Right ventricle myocardium superior (tissue), 1 donor: ENCODE measurements around the gene SMIM5. TPM values are rescaled to one million over a fixed set of nuclear protein-coding genes. Genes with fewer than 3 reads are reported as not detected.
"Not testable (repeated sequence)": the region's sequence is repeated elsewhere in the genome, so short reads cannot be mapped to it uniquely, and the experiment has no call there.

Experiments used
- ATAC-seq: fragments of 200-7000 bp; cut with Tn5 transposase; one replicate; pipeline ENCODE4 v1.9.1; 2020; ENCODE audit warnings: mild to moderate bottlenecking; ENCODE audit not compliant: poor library complexity
- DNase-seq: peaks from one replicate; pipeline ENCODE4 v3.0.0-alpha.2; 2020
- intact Hi-C: fragments of 100-400 bp; cut with DNase I; formaldehyde crosslinking; loops from one replicate; pipeline ENCODE4 v1.11.2; 2022
- long read RNA-seq: library from polyadenylated mRNA; unstranded; transcript quantifications from one replicate; pipeline ENCODE4 v2.0.0, GENCODE V29; 2021
- total RNA-seq: library from RNA; stranded (reverse); fragmentation: NEBNext Ultra II Directional; extraction: Animal tissue kit (Norgen Biotek cat#: 25700); gene quantifications from one replicate; pipeline ENCODE4 v1.2.1, GENCODE V29; 2021
- donor health status: DM: no; HTN: yes; CAD: no; lungs with severe emphysema.

SMIM5 gene, protein sequence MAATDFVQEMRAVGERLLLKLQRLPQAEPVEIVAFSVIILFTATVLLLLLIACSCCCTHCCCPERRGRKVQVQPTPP
- 12.5 TPM for total RNA-seq
- long read RNA-seq, full-length matches to known transcripts: 28 of 44 reads
- long read RNA-seq, partial matches to known transcripts: 0 of 44 reads
- long read RNA-seq, other reads (novel, unspliced or antisense): 16 of 44 reads

DNA sequence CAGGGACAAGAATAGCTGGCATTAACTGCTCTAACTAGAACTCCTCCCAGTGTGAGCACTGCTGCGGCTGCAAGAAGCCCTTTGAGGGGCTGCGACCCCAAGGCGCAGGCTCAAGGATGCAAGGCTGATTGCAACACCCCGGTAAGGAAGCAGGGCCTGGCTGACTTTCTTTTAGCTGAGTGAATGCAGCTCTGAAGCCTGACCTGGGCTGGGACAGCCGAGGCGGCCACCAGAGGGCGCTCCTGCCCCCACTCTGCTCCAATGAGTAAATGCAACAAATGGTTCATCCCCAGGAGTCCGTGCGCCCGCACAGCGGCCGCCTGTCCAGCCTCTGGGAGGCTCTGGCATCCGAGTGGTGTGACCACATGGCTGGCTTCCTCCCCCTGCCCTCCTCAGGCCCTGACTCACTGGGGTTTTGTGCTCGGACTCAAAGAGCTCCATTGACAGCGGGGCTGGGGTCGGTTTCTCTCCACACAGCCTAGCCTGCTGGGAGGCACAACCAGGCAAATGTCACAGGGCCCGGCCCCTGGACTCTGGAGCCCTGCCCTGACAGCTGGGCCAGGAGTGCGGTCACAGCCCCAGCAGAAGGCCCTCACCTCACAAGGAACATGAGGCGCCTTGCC, at the start of gene SMIM5:
TSS of gene SMIM5 (plus strand) at position 572 of the 623 bp plus-strand sequence. CDS start 6,768 bp downstream, outside the sequence.
- DNase-seq (peak; percentile 93), ATAC-seq (peak; percentile 73)
- intact Hi-C loops: loop anchor here (5.0 kb wide), 1 partner anchor 119 kb away; no protein-coding TSS in a partner anchor

DNA sequence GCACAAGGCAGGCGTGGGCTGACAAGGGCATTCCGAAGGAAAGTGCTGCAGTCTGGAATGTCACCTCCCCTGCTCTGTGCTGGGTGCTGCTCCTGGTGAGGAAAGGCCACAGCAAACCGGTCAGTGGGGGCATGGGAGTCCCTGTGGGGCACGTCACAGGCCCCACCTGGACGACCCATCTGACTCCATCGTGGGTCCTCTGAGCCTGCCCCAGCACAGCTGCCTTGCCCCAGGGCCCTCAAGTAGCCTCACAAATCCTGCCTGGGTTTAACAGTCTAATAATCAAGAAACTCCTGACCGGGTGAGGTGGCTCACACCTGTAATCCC, 48.4 kb upstream of the SMIM5 start:
- intact Hi-C loops: loop anchor here (5.0 to 10.0 kb wide), 2 partner anchors 63 to 160 kb away; no protein-coding TSS in a partner anchor
- no peak for ATAC-seq
- no peak for DNase-seq

- peak; percentile 82 for DNase-seq
- ATAC-seq: peak; percentile 51
These were observed 45.3 kb upstream of the SMIM5 start, which contains the start of gene MYO15B for GRCh38 chr17:75587675-75588595. MYO15B (plus strand) TSS chr17:75587800; CDS start chr17:75588058, 258 bp downstream.

GRCh38 chr17:75588596-75589011, 44.6 kb upstream of the SMIM5 start:
- ATAC-seq: peak; percentile 29
- no peak for DNase-seq
- intact Hi-C loops: loop anchor here (5.0 to 10.0 kb wide), 2 partner anchors 66 to 164 kb away; no protein-coding TSS in a partner anchor

More at GRCh38 chr17:75587675-75588595, 45.3 kb upstream of the SMIM5 start, which contains the start of gene MYO15B:
- intact Hi-C loops: loop anchor here (5.0 to 10.0 kb wide), 2 partner anchors 66 to 163 kb away; no protein-coding TSS in a partner anchor

DNA sequence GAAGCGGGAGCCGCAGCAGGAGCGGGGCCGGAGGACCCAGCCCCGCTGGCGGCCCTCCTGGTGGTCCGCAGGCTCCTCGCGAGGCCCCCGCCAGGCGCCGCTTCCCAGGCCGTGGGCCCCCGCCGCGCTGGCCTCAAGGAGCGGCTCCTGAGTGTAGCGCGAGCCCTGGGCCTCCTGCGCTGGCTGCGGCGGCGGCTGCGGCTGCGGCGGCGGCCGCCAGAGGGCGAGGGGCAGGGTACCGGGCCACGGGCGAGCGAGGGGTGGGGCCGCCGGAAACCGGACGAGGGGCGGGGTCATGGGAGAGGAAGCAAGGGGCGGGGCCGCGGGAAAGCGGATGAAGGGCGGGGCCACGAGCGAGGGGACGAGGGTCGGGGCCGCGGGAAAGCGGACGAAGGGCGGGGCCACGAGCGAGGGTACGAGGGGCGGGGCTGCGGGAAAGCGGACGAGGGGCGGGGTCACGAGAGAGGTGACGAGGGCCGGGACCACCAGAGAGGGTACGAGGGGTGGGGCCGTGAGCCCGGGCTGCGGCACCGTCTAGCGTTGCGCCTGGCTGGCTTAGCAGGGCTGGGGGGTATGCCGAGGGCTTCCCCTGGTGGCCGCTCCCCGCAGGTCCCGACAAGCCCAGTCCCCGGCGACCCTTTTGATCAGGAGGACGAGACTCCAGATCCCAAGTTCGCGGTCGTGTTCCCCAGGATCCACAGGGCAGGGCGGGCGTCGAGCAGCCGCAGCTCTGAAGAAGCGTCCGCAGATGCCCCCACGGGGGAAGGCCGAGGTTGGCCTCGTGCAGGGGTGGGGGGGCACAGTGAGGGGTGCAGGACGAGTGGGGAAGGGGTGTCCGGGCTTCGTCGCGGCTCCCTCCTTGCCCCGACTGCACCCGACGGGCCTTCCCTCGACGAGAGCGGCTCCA, 44.0 kb upstream of the SMIM5 start:
- DNase-seq: peak; percentile 98
- ATAC-seq: peak; percentile 93
- intact Hi-C loops: loop anchor here (5.0 to 10.0 kb wide), 2 partner anchors 67 to 164 kb away; no protein-coding TSS in a partner anchor

- ATAC-seq (peak; percentile 0), DNase-seq (no peak)
- intact Hi-C loops: loop anchor here (5.0 to 10.0 kb wide), 2 partner anchors 68 to 165 kb away; no protein-coding TSS in a partner anchor
These were observed 43.3 kb upstream of the SMIM5 start for GRCh38 chr17:75589919-75590303.

GRCh38 chr17:75590314-75590761, 42.9 kb upstream of the SMIM5 start:
- ATAC-seq: no peak
- intact Hi-C loops: no loop called here
- DNase-seq: no peak

GRCh38 chr17:75590849-75591721, 42.1 kb upstream of the SMIM5 start:
- intact Hi-C loops: no loop called here
- no peak for ATAC-seq
- no peak for DNase-seq

DNA sequence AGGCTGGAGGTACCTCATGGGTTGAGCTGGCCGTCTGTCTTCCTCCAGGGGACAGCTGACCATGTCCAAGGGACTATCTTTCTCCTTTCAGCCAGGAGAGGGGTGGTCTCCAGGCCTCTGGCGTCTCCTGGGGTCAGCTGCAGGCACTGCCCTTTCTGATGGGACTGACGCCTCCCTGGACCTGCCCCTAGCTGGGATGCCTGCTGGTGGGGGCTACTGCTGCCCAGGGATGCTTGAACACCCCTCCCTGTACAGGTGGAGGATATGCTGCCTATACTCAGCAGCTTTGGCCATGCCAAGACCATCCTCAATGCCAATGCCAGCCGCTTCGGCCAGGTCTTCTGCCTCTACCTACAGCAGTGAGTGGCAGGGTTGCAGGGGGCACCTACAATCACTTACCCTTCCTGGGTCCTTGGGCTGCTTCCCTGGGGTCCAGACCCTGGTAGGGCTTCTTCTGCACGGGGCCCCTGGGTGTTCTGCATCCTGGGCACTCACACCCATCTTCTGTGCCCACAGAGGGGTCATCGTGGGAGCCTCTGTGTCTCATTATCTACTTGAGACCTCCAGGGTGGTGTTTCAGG, 41.4 kb upstream of the SMIM5 start:
- DNase-seq: peak; percentile 24
- no peak for ATAC-seq
- intact Hi-C loops: no loop called here

- DNase-seq: peak; percentile 31
- intact Hi-C loops: no loop called here
- ATAC-seq: no peak
These were observed 40.8 kb upstream of the SMIM5 start for GRCh38 chr17:75592348-75593020.

- ATAC-seq, intact Hi-C loops, DNase-seq: not testable (repeated sequence)
These were observed 39.8 kb upstream of the SMIM5 start for GRCh38 chr17:75593430-75593829.

DNA sequence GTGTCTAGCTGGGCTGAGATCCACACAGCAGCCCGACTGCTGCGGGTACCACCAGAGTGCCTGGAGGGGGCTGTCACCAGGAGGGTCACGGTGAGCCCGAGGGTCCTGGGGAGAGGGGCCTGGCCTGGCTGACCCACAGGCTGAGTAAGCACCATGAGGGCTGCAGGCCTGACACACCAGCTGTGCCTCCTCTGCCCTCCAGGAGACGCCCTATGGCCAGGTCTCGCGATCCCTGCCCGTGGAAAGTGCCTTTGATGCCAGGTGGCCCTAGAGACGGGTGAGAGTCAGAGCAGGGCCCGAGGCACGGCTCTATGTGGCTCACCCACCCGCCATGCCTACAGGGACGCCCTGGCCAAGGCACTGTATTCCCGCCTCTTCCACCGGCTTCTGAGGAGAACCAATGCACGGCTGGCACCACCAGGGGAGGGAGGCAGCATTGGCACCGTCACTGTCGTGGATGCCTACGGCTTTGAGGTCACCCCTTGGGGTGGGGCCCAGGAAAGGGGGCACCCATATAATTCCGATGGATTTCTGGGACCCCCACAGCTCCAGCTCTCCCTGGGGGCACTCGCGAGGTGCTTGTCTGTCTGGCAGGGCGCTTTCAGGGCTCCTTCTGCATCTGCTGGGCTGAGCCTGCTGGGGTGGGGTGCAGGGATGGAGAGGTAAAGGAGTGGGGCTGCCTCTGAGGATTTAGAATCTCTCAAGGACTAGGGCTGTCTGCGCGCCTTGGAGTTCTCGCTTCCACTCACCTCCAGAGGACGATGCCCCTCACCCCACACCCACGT, 38.5 kb upstream of the SMIM5 start:
- DNase-seq (peak; percentile 34), ATAC-seq (no peak)
- intact Hi-C loops: no loop called here

DNA sequence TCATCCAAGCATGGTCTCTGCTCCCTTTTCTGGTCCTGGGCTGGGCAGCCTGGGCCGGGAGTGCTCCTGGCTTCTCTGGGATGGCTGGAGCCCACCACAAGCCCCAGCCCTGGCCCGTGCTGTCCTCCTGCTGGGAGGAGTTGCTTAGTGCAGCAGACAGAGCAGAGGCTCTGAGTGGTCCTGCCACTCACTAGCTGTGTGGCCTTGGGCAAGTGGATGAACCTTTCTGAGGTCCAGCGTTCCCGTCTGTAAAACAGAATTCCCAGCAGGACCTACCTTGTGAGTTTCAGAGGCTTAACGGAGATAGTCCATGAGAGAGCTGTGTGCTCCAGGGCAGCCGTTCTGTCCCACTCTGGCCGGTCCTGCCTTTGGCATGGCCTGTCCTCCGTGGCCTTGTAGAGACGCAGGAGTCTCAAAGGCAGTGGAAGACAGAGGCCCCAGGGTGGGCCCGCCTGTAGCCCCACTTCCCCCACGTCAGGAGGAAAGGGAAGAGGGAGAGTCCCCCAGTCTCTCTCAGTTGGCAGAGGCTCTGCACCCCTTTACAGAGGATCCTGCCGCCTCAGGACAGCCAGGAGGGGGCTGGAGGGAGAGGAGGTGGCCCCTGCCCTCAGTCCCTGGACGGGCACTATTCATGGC, 37.8 kb upstream of the SMIM5 start:
- ATAC-seq: no peak
- DNase-seq: peak; percentile 24
- intact Hi-C loops: no loop called here

DNA sequence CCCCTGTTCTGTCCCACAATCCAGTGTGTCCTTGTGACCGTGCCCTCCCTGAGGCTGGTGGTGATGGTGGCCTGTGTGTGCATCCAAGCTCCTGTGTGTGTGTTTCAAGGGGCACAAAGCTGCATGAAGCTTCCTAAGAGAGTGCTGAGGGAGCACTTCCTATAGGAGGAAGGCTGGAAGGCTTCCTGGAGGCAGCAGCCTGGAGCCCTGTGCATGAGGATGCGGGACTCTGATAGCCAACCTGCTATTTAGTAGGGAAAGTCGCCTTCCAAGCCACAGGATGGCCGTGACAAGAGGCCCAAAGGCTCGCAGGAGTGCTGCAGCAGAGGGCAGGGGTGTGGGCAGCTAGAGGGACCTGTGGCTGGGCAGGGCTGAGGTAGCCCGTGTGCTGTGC, 37.3 kb upstream of the SMIM5 start:
- ATAC-seq (no peak), DNase-seq (peak; percentile 24)
- intact Hi-C loops: no loop called here
